Epithelial cell of prostate (primary cell): ENCODE results near the gene PDK2.

Source experiments
- DNase-seq: peaks from one replicate; pipeline ENCODE4 v3.0.0-alpha.2; 2011; ENCODE audit warnings: low read depth, low spot score
- H3K27ac ChIP-seq: fragments of 450-650 bp; 2 replicates; pipeline ENCODE4 v1.5.1; 2017; ENCODE audit warnings: mild to moderate bottlenecking

The PDK2 gene

GRCh38 chr17:50094753-50095619 lies at the start of gene PDK2:
TSS of gene PDK2 (plus strand) at chr17:50095351. CDS start at chr17:50095436, 85 bp downstream.
- H3K27ac ChIP-seq: peak within 1 kb of the TSS; percentile 45
- DNase-seq: peak; percentile 65

GRCh38 chr17:50046179-50046578 lies 49.0 kb upstream of the PDK2 start:
- H3K27ac ChIP-seq: peak overlapping the region; percentile 93
- DNase-seq: no peak

- H3K27ac ChIP-seq: peak overlapping the region; percentile 93
- DNase-seq: no peak
Measured at GRCh38 chr17:50046667-50047066, 48.5 kb upstream of the PDK2 start.

- H3K27ac ChIP-seq: peak overlapping the region; percentile 93
- DNase-seq: no peak
Measured at GRCh38 chr17:50047083-50047482, 48.1 kb upstream of the PDK2 start.

GRCh38 chr17:50047488-50048126 lies 47.5 kb upstream of the PDK2 start:
- peak overlapping the region; percentile 93 for H3K27ac ChIP-seq
- peak; percentile 62 for DNase-seq

GRCh38 chr17:50048146-50048720 lies 46.9 kb upstream of the PDK2 start:
- peak overlapping the region; percentile 93 for H3K27ac ChIP-seq
- DNase-seq: no peak

GRCh38 chr17:50048988-50049387 lies 46.2 kb upstream of the PDK2 start:
- no peak for DNase-seq
- peak overlapping the region; percentile 100 for H3K27ac ChIP-seq

GRCh38 chr17:50049636-50050035 lies 45.5 kb upstream of the PDK2 start:
- peak overlapping the region; percentile 100 for H3K27ac ChIP-seq
- DNase-seq: no peak

GRCh38 chr17:50050431-50051032 lies 44.6 kb upstream of the PDK2 start:
- peak overlapping the region; percentile 100 for H3K27ac ChIP-seq
- no peak for DNase-seq

GRCh38 chr17:50051082-50051576 lies 44.0 kb upstream of the PDK2 start:
- peak overlapping the region; percentile 100 for H3K27ac ChIP-seq
- no peak for DNase-seq

- DNase-seq: no peak
- peak overlapping the region; percentile 100 for H3K27ac ChIP-seq
Measured at GRCh38 chr17:50051606-50052005, 43.5 kb upstream of the PDK2 start.

GRCh38 chr17:50052241-50052796 lies 42.8 kb upstream of the PDK2 start:
- no peak for DNase-seq
- H3K27ac ChIP-seq: peak overlapping the region; percentile 100

GRCh38 chr17:50052822-50053653 lies 42.1 kb upstream of the PDK2 start:
- H3K27ac ChIP-seq: peak overlapping the region; percentile 100
- no peak for DNase-seq

- no peak for DNase-seq
- peak overlapping the region; percentile 100 for H3K27ac ChIP-seq
Measured at GRCh38 chr17:50053654-50053960, 41.5 kb upstream of the PDK2 start.

- peak; percentile 76 for DNase-seq
- peak overlapping the region; percentile 100 for H3K27ac ChIP-seq
Measured at GRCh38 chr17:50055055-50055425, 40.1 kb upstream of the PDK2 start.

GRCh38 chr17:50055426-50056216 lies 39.5 kb upstream of the PDK2 start, which contains the start of gene ITGA3:
TSS of gene ITGA3 (plus strand) at chr17:50056110. CDS start at chr17:50056440, 330 bp downstream.
- H3K27ac ChIP-seq: peak within 1 kb of the TSS; percentile 100
- DNase-seq: peak; percentile 74

- no peak for DNase-seq
- H3K27ac ChIP-seq: peak overlapping the region; percentile 100
Measured at GRCh38 chr17:50056217-50056960, 38.8 kb upstream of the PDK2 start.

GRCh38 chr17:50056961-50057330 lies 38.2 kb upstream of the PDK2 start:
- DNase-seq: no peak
- peak overlapping the region; percentile 100 for H3K27ac ChIP-seq
